Lung (tissue), 12 donors: Measurements from ENCODE around the gene DDX3X. TPM values are rescaled to one million over a fixed set of nuclear protein-coding genes. Genes with fewer than 3 reads are reported as not detected.

Experiments used
- ATAC-seq: fragments of 200-7000 bp; cut with Tn5 transposase; one replicate; pipeline ENCODE4 v1.9.1; 2020; ENCODE audit warnings: moderate number of reproducible peaks; ENCODE audit not compliant: insufficient read depth, low FRiP score
- DNase-seq, 3 donors: peaks; one replicate each; pipeline ENCODE4 v3.0.0-alpha.2; 2013 to 2017
- H3K27ac ChIP-seq, 2 donors: one replicate each; pipeline ENCODE4 v1.5.1; 2013; ENCODE audit warnings: mild to moderate bottlenecking in 2 of 2, moderate library complexity in 2 of 2, control low read depth in 1 of 2, inconsistent platforms in 1 of 2, low read depth in 1 of 2, low read length in 1 of 2
- H3K27me3 ChIP-seq, 3 donors: one replicate each; pipeline ENCODE4 v1.5.1; 2013; ENCODE audit warnings: low read length in 2 of 3; ENCODE audit not compliant: control insufficient read depth in 3 of 3, insufficient read depth in 3 of 3
- H3K36me3 ChIP-seq, 4 donors: one replicate each; pipeline ENCODE4 v1.5.1; 2013; ENCODE audit warnings: low read length in 4 of 4, mild to moderate bottlenecking in 1 of 4, moderate library complexity in 1 of 4; ENCODE audit not compliant: control insufficient read depth in 4 of 4, insufficient read depth in 4 of 4
- H3K4me1 ChIP-seq, 5 donors: one replicate each; pipeline ENCODE4 v1.5.1; 2013; ENCODE audit warnings: low read length in 5 of 5, mild to moderate bottlenecking in 2 of 5, moderate library complexity in 1 of 5; ENCODE audit not compliant: control insufficient read depth in 5 of 5, insufficient read depth in 5 of 5
- H3K4me3 ChIP-seq: one replicate; pipeline ENCODE4 v1.5.1; 2013; ENCODE audit warnings: mild to moderate bottlenecking, control low read depth, moderate library complexity
- H3K9ac ChIP-seq, 2 donors: one replicate each; pipeline ENCODE4 v1.5.1; 2013; ENCODE audit warnings: low read length in 2 of 2, control low read depth in 1 of 2; ENCODE audit not compliant: insufficient read depth in 1 of 2
- H3K9me3 ChIP-seq, 4 donors: one replicate each; pipeline ENCODE4 v1.5.1; 2013; ENCODE audit warnings: low read length in 3 of 4, mild to moderate bottlenecking in 1 of 4, moderate library complexity in 1 of 4; ENCODE audit not compliant: control insufficient read depth in 4 of 4, insufficient read depth in 3 of 4
- WGBS, 2 donors: extraction: QIAGEN DNeasy Blood & Tissue Kit; methylation state at CpG; one replicate each; pipeline ENCODE4 v1.1.7; 2013; 5-methylcytosine and 5-hydroxymethylcytosine counted together
- polyA plus RNA-seq, 2 donors: library from polyadenylated mRNA; stranded (reverse); fragments of 200-250 nt; gene quantifications; one replicate each; pipeline ENCODE4 v1.2.1, GENCODE V29; 2013
- total RNA-seq, 2 donors: library from RNA; depleted of rRNA in 1 of 2; stranded (reverse); fragments of >200 nt in 1 of 2; gene quantifications; one replicate each; pipeline ENCODE4 v1.2.1, GENCODE V29; 2014 to 2021
- TF ChIP-seq, protein P1 (sequence below): IDR thresholded peaks from 2 replicates; pipeline ENCODE4 v1.5.1; 2012; ENCODE audit warnings: mild to moderate bottlenecking; ENCODE audit errors: control extremely low read depth, extremely low read depth
- donor health status: control.
- donor health status: control.
- donor health status: Bipolar disorder and iron deficiency.
- donor health status: healthy.
- donor health status: DM: yes; HTN: yes; CAD: no.

DDX3X gene
- total and polyA plus RNA-seq, 4 donors: 72.2 to 385 (median 176) TPM

DNA sequence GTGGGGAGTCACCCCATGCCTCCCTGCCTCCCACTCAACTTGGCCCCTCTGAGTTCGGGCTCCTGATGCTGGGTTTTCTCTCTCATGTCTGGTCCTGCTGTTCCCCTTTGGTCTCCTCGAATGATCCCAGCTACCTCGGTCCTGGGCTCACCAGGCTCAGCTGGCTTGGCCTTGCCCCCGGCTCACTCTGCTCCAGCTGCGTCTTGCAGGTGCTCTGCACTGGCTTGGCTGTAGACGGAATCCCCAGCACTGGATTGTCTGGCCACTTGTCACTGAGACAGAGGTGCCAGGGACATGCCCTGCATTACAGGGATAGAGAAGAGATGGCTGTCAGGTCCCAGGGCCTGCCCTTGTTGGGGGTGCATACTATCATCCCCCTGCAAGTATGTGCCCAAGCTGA is 71.6 kb downstream of the DDX3X start:
- WGBS, 2 donors: 85 to 94% methylated on average over 6 of the region's 6 CpGs
- H3K9ac ChIP-seq: no peak overlapping the region
- TF ChIP-seq, protein P1, sequence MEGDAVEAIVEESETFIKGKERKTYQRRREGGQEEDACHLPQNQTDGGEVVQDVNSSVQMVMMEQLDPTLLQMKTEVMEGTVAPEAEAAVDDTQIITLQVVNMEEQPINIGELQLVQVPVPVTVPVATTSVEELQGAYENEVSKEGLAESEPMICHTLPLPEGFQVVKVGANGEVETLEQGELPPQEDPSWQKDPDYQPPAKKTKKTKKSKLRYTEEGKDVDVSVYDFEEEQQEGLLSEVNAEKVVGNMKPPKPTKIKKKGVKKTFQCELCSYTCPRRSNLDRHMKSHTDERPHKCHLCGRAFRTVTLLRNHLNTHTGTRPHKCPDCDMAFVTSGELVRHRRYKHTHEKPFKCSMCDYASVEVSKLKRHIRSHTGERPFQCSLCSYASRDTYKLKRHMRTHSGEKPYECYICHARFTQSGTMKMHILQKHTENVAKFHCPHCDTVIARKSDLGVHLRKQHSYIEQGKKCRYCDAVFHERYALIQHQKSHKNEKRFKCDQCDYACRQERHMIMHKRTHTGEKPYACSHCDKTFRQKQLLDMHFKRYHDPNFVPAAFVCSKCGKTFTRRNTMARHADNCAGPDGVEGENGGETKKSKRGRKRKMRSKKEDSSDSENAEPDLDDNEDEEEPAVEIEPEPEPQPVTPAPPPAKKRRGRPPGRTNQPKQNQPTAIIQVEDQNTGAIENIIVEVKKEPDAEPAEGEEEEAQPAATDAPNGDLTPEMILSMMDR: no peak
- H3K27me3 ChIP-seq: peaks cover 3 to 23% (median 4%) of the 10 kb centered on the region in 3 donors
- ATAC-seq: no peak
- no peak overlapping the region for H3K4me3 ChIP-seq
- no peak overlapping the region for H3K27ac ChIP-seq
- no peaks in the 10 kb centered on the region for H3K36me3 ChIP-seq
- no peaks in the 10 kb centered on the region for H3K4me1 ChIP-seq
- no peak for DNase-seq
- H3K9me3 ChIP-seq: no peaks in the 10 kb centered on the region

DNA sequence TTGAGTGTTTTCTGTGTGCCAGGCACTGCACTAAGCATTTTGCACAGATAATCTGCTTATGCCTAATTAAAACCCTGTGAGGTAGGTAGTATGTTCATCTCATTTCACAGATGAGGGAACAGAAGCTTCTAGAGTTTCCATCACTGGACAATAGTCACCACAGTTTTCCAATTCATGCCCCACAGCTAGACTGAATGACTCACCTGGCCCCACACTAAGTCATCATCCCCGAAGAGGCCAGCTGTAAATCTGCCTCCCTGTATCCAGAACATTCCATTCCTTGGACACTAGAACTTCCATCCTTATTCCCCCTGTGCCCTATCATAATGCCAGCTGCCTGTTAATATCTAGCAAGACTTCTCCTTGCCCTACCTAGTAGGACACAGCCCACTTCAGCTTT is 72.2 kb downstream of the DDX3X start:
- DNase-seq (no peak), ATAC-seq (no peak)
- Histone ChIP-seq H3K27ac (no peak overlapping the region), H3K9me3 (no peaks in the 10 kb centered on the region), H3K4me3 (no peak overlapping the region), H3K4me1 (no peaks in the 10 kb centered on the region), H3K36me3 (no peaks in the 10 kb centered on the region), H3K9ac (no peak overlapping the region), H3K27me3 (peaks cover 3 to 24% (median 4%) of the 10 kb centered on the region in 3 donors)
- TF ChIP-seq, protein P1: no peak
- WGBS, 2 donors: 76 to 100% methylated on average over 1 of the region's 1 CpG

DNA sequence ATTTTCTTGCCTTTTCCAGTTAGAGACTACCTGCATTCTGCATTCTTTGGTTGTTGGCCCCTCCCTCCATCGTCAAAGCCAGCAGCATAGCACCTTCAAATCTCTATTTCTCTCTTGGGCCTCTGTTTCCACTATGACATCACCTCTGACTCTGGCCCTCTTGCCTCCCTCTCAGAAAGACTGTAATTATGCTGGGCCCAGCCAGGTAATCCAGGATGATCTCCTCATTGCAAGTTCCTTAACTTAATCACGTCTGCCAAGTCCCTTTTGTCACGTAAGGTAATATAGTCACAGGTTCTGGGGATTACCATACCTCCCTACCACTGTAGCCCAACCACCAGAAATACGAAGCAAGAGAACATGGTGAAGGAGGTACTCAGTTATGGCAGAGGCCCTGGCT is 73.9 kb downstream of the DDX3X start:
- TF ChIP-seq, protein P1: no peak
- Histone ChIP-seq H3K27ac (no peak overlapping the region), H3K9me3 (no peaks in the 10 kb centered on the region), H3K9ac (no peak overlapping the region), H3K4me3 (no peak overlapping the region), H3K4me1 (no peaks in the 10 kb centered on the region), H3K27me3 (peaks cover 3 to 24% (median 4%) of the 10 kb centered on the region in 3 donors), H3K36me3 (no peaks in the 10 kb centered on the region)
- WGBS, 2 donors: 71 to 98% methylated on average over 4 of the region's 4 CpGs
- ATAC-seq (no peak), DNase-seq (no peak)

DNA sequence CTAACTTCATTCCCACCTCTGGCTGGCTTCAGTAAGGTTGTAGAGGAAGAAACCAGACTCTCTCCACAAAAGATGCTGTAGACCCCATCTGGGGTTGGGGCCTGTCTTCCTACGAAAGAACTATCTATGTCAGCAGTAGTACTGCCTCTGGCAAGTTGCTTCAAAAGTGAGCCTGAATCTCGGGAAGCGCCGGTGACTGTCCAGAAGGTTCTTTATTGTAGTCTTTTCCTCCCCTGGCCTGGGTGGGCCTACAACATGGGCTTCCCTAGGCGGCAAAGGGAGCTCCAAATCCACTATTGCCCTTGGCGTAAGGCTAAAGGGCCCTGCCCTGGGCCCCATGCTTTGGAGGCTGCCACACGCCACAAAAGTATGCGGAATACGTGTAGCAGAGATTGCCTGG is 74.6 kb downstream of the DDX3X start:
- Histone ChIP-seq H3K36me3 (no peaks in the 10 kb centered on the region), H3K9me3 (no peaks in the 10 kb centered on the region), H3K9ac (no peak overlapping the region), H3K27ac (no peak overlapping the region), H3K4me3 (no peak overlapping the region), H3K27me3 (peaks cover 3 to 24% (median 4%) of the 10 kb centered on the region in 3 donors), H3K4me1 (no peaks in the 10 kb centered on the region)
- 92 to 99% methylated on average over 8 to 9 of the region's 9 CpGs for WGBS, 2 donors
- no peak for DNase-seq
- no peak for ATAC-seq
- TF ChIP-seq, protein P1: no peak
